HG03039 (cell line): ENCODE measurements around the gene GPS1.

Source experiments
- ATAC-seq: cut with Tn5 transposase; IDR thresholded peaks from one replicate; pipeline ENCODE4 v1.9.1; 2021; ENCODE audit warnings: mild to moderate bottlenecking, moderate library complexity; ENCODE audit not compliant: unreplicated experiment

GPS1 gene

GRCh38 chr17:82014432-82014831, 37.3 kb upstream of the GPS1 start:
- ATAC-seq = no peak

GRCh38 chr17:82014971-82015310, 36.8 kb upstream of the GPS1 start:
- no peak for ATAC-seq

GRCh38 chr17:82015311-82015971, 36.3 kb upstream of the GPS1 start:
- no peak for ATAC-seq

- ATAC-seq = no peak
Observed at GRCh38 chr17:82016061-82016874, 35.4 kb upstream of the GPS1 start.

- no peak for ATAC-seq
Observed at GRCh38 chr17:82016875-82017459, 34.7 kb upstream of the GPS1 start.

- no peak for ATAC-seq
Observed at GRCh38 chr17:82017612-82018151, 34.0 kb upstream of the GPS1 start.

GRCh38 chr17:82018152-82018988, 33.3 kb upstream of the GPS1 start:
- ATAC-seq = no peak

GRCh38 chr17:82018989-82019689, 32.6 kb upstream of the GPS1 start:
- no peak for ATAC-seq

- ATAC-seq = no peak
Observed at GRCh38 chr17:82019690-82020571, 31.8 kb upstream of the GPS1 start.

- no peak for ATAC-seq
Observed at GRCh38 chr17:82020572-82021106, 31.1 kb upstream of the GPS1 start.

GRCh38 chr17:82021107-82021899, 30.4 kb upstream of the GPS1 start:
- ATAC-seq = no peak

- no peak for ATAC-seq
Observed at GRCh38 chr17:82021900-82022309, 29.8 kb upstream of the GPS1 start.

GRCh38 chr17:82022310-82022980, 29.3 kb upstream of the GPS1 start, which contains the start of gene CENPX:
CENPX (minus strand) TSS chr17:82022878; CDS start chr17:82022861, 17 bp downstream.
- no peak for ATAC-seq

GRCh38 chr17:82022981-82023446, 28.7 kb upstream of the GPS1 start, which contains the start of gene LRRC45:
LRRC45 (plus strand) TSS chr17:82023305; CDS start chr17:82023644, 339 bp downstream.
- ATAC-seq = peak; percentile 80

- ATAC-seq = no peak
Observed at GRCh38 chr17:82023447-82024241, 28.1 kb upstream of the GPS1 start.

- no peak for ATAC-seq
Observed at GRCh38 chr17:82024859-82025258, 26.8 kb upstream of the GPS1 start.
